NK-92 (cell line): Measurements from ENCODE around the gene RBM26.
"Not testable (repeated sequence)": the region's sequence is repeated elsewhere in the genome, so short reads cannot be mapped to it uniquely, and the experiment has no call there.

Experiments used
- DNase-seq: peaks from one replicate; lab custom pipeline; 2025; ENCODE audit not compliant: unreplicated experiment; lab: John Stamatoyannopoulos, UW

RBM26 gene

DNA sequence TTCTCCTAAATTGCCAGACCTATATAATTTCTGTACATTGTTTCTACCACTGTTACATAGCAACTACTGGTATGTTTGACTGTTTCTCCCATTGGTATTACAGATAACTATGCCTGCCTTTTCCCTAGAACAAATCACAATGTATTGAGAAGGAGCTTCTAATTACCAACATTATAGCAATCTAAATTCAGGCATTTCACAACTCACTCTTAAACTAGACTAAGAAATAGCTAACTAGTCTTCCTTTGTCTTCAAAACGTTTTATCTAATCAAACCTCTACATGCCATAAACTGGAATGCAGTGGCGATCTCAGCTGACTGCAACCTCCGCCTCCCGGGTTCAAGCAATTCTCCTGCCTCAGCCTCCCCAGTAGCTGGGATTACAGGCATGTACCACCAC lies 18.2 kb downstream of the RBM26 start:
- no peak for DNase-seq

DNA sequence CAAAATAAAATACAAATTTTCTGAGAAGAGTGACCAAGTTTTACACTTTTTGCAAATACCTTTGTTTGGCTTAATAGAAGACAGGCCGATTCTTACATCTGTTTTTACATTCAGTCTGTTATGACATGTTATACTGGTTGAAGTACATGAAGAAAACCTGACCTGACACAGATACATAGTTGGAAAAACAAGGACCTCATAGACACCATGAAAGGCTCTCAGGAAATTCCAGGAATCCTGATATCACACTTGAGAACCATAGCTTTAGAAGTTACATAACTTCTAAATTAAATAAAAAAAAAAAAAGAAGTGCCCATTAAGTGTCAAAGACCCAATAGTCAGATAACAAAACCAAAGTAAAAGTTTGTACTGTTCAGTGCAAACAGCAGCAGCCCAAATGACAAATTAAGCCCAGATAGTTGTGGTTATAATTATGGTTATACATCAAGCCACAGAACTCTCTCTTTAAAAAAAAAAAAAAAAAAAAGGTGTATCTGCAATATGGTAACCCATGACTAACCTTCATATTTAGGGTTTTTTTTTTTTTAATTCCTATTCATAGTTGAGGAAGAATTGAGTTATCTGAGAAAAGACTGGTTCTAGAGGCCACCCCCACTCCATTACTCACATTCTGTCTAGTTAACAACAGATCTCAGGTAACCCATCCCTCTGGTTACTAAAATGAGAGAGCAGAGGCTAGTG lies 19.8 kb downstream of the RBM26 start:
- no peak for DNase-seq

DNA sequence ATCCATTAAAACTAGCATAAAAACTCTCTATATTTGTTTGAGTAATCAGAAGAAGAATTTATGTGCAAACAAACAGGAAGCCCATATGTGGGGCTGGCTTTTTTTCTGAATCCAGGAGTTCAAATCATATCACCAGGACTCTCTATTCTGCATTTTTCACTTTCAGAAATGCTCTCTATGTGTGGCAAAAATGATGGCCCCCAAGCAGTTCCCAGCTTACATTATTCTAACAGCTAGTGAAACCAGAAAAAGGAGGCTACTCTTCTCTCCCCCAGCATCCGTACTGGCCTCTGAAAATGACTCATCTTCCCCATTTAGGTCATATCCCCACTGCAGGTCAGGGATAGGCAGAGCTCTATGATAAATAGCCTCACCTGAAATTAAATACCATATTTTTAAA lies 20.4 kb downstream of the RBM26 start:
- no peak for DNase-seq

DNA sequence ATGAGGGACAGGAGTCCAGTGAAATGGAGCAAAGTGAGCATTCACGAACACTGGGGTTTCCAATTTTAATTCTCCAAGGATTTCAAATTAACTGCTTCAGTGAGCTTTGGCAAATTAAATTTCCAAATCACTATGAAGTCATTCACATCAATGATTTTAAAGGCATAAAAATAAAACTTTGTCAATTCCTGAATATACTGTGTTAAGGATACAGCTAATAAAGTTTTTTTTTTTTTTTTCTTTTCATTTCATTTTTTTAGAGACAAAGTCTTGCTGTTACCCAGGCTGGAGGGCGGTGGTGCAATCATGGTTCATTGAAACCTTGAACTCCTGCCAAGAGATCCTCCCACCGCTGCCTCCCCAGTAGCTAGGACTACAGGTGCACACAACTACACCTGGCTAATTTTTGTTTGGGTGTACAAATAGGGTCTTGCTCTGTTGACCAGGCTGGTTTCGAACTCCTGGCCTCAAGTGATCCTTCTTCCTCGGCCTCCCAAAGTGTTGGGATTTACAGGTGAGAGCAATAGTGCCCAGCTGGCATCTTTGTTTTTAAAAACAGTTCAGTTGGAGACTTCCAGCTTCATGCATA lies 21.9 kb downstream of the RBM26 start:
- no peak for DNase-seq

DNA sequence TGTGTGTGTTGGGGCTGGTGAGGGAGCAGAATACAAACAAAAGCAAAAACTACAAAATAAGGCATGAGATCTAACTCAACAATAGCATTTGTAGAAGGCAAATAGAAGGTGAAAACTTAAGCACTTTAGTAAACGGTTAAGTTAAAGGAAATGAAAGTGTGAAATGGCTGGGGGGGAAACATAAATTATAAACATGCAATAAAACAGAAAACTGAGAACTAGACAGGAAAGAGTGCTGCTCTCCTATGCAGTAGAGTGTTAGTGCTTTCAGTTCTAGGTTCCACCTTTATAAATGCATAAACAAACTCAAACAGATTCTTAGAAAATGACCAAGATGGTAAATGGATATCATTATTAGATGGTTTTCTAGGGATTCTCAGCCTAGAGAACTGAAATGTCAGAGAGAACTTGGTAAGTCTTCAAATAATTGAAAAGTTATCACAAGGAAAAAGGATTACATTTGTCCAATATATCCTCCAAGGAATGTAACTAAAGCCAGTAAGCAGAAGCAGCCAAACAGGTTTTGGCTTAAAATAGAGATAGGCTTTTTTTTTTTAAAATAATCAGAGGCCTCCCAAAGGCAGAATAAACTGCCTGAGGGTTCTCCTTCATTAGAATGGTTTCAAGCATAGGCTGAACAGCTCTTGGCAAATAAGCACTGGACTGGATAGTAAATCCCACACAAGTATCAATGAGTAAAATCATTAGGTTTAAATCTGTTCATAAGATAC lies 23.3 kb downstream of the RBM26 start:
- no peak for DNase-seq

DNA sequence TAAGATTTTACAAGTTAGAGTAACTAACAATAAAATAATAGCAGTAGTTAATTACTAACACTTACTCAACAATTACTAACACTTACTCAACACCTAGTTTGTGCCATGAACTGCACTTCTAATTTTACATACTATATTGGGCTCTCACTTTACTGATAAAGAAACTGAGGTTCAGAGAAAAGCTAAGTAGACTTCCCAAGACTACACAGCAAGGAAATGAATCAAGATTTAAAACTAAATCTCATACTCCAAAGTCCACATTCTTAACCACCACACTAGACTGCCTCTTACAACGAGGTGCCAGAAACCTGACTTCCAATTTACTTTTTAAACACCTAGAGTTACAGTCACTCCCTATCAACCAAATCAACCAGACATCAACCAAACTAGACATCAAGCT lies 25.1 kb downstream of the RBM26 start:
- DNase-seq, result no peak

DNA sequence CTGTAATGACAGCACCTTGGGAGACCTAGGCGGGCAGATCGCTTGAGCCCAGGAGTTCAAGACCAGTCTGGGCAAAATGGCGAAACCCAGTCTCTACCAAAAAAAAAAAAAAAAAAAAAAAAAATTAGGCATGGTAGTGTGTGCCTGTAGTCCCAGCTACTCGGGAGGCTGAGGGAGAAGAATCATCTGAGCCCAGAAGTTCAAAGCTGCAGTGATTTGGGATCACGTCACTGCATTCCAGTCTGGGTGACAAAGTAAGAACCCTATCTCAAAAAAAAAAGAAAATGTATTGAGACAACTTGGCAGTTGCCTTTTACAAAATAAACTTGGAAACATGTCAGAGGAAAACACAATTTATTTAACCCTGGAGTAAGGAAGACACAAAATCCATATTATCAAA lies 26.8 kb downstream of the RBM26 start:
- no peak for DNase-seq

DNA sequence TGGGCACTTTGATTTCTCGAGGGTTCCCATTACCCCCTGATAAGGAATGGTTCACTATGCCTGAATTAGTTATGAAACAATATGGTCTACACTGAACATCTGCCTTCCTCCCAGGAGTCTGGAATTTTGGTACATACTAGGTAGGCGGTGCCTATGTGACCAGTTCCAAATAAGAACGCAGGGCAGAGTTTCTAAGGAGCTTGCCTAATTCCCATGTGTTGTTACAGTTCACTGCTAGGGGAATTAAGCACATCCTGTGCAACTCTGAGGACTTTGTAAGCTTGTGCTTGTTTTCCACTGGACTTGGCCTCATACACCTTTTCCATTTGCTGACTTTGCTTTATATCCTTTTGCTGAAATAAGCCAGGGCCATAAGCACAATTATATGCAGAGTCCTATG lies 29.2 kb downstream of the RBM26 start:
- no peak for DNase-seq

DNA sequence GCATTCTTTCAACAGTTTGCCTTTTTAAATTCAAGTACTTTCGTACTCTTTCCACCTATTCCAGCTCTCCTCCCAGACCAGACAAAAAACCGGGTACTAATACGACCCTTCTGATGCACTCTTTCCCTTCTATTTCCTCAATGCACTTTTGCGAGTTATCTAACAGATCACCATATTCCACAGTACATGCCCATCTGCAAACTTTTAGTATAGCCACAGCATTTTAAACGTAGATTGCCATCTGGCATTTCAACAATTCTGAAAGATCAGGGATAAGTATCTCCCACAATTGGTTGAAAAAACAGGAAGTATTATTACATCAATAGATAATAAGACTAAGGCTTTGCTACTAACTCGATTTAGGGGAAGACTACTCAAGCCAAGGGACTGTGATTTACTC lies 31.5 kb downstream of the RBM26 start:
- no peak for DNase-seq

DNA sequence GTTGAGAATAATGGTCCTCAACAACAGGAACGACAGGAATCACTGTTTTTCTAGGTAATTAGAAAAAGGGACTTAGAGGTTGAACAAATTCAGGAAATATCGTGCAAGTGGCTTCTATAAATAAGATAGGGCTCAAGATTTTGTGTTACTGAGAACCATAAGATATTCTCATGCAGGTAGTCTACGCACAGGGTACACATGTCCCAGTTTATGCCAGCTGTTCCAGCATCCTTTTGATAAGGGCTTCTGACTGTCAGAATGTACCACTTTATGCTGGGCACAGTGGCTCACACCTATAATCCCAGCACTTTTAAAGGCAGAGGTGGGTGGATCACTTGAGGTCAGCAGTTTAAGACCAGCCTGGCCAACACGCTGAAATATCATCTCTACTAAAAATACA lies 32.1 kb downstream of the RBM26 start:
- no peak for DNase-seq

DNA sequence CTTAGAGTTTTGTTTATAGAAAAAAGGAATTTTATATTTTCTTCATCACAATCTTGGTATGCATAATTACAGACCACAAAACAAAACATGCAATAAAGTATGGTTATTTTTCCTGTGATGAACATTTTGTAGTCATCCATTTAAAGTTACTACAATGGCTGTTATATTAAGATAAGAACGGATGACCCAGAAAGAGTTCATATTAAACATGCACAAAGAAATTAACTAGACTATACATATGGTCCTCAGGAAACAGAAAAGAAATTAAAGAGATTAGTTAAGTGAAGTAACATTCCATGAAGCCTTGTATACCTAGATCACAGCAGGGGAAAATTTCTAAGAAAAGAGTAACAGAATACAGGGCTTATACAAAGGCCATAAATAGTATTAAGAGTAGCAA lies 36.8 kb downstream of the RBM26 start:
- no peak for DNase-seq

DNA sequence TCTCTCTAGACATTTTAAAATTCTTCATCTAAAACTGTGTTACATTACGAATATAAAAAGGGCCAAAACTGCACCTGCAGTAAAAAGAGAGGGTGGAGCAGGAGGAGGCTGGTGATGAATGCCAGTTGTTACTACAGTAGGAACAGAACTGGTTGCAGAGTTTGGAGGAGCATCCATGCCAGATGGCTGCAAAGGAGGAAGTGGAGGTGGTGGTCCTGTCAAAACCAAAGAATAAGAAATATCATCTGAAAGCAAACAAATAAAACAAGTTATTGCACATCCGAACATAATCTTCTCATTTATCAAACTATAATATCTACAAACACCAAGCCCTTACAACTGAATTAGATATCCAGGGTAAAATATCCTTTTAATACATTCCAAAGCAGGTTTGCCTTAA lies 40.1 kb downstream of the RBM26 start:
- no peak for DNase-seq

DNA sequence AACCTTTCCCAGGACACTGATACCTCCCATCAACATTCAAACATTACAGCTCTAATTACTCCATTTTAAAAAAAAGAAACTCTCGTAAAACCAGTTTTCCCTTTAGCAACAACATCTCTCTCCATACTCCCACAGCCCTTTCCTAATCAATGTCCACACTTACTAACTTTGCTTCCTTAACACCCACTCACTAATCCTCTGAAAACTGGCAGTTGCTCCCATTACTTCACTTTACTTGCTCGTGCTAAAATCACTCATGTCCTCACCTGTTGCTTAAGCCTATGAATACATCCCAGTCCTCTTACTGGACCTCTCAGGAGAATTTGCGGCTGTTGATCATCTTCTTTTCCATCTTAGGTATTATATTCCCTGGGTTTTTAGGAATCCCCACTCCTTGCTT lies 44.8 kb downstream of the RBM26 start:
- no peak for DNase-seq

DNA sequence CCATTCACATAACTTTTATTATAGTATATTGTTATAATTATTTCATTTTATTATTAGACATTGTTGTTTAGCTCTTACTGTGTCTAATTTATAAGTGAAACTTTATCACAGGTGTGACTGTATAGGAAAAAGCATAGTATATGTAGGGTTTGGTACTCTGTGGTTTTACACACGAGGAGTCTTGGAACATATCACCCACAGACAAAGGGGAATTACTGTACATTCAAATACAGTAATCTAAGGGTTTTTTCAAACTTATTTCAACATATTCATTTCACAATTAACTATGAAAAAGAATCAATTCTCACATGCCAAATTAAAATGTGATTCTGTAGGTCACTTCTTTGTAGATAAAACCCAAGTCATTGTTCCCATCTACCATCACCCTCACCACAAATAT lies 46.0 kb downstream of the RBM26 start:
- no peak for DNase-seq

DNA sequence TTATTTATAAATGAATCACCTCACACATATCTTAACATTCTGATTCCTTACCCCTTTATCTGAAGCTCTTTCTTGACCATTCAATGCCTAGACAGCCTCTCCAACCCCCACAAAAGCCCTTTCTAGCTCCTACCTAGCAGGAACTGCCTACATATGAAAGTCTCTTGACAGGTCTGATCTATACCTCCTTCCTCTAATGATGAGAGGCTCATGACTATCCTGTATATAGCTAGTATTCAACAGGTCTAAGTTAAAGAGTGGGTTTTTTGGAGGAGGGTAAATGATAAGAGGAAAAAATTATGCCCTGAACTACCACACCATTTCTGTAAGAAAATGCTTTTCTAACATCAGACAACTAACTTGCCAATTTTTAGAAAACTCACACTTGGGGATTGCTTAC lies 47.0 kb downstream of the RBM26 start:
- no peak for DNase-seq

DNA sequence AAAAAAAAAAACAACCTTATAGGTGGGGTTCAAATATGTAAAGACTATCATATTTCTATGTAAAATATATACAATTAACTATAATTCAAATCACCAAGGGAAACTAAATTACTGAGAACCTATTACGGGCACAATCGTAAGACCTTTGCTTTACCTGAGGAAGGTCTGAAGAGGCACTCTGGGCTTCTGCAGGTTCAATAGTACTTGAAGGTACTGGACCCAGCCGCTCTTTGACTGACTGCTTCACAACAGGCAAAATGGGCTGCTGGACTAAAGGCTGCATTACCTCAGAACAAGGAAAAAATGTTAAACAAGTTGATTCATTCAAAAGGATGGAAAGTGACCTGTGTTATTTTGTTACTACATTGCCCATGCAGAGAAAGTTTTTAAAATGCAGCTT lies 51.8 kb downstream of the RBM26 start:
- no peak for DNase-seq

DNA sequence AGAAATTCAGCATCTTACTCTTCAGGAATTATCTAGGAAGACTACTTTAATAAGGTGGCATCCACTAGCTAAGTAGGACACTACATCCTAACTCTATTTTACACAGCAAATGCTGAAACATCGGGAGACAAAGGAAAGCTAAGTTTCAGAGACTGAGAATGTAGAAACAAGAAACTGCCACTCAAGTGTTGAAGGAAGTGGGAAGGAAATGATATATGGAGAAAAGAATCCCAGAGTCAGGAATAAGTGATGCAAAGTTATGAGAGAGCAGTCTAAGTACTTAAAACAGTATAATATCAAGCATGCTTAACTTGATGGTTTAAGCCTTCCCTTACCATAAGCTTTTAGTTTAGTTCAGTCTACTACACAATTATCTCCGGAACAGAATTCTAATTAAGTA lies 52.4 kb downstream of the RBM26 start:
- DNase-seq, result no peak

DNA sequence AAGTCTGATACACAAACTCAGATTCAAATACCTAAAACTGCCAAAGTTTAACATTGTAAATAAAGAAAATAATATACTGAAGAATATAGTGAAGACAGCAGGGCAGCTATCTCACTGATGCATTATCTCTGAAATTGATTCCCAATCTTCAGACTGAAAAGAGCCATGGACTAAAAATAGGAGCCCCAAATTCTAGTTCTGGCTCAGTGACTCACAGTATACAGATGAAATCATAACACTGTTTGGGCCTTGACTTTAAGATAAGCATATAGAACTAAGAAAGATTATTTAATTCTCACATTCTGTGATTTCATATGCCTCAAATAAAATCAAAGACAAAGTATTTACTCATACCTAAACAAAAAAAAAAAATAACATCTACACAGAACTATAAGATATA lies 53.9 kb downstream of the RBM26 start:
- no peak for DNase-seq

DNA sequence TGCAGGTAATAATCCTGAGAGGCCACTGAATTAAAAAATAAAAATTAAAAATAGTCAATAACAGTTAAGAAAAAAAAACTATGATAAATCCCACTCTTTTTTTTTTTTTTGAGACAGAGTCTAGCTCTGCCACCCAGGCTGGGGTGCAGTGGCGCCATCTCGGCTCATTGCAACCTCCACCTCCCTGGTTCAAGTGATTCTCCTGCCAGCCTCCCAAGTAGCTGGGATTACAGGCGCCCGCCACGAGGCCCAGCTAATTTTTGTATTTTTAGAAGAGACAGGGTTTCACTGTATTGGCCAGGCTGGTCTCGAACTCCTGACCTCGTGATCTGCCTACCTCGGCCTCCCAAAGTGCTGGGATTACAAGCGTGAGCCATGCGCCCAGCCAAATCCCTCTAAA lies 56.4 kb downstream of the RBM26 start:
- not testable (repeated sequence) for DNase-seq

DNA sequence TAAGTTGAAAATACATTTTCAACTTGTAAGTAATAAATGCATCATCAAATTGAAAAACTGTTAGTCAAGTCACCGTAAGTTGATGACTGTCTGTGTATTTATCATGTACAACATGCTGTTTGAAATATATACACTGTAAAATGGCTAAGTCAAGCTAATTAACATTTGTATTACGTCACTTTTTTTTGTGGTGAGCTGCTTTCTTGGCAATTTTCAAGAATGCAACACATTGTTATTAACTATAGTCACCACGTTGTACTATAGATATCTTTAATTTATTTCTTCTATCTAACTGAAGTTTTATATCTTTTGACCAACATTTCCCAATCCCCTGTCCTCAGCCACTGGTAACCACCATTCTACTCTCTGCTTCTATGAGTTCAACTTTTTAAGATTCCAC lies 57.0 kb downstream of the RBM26 start:
- no peak for DNase-seq

DNA sequence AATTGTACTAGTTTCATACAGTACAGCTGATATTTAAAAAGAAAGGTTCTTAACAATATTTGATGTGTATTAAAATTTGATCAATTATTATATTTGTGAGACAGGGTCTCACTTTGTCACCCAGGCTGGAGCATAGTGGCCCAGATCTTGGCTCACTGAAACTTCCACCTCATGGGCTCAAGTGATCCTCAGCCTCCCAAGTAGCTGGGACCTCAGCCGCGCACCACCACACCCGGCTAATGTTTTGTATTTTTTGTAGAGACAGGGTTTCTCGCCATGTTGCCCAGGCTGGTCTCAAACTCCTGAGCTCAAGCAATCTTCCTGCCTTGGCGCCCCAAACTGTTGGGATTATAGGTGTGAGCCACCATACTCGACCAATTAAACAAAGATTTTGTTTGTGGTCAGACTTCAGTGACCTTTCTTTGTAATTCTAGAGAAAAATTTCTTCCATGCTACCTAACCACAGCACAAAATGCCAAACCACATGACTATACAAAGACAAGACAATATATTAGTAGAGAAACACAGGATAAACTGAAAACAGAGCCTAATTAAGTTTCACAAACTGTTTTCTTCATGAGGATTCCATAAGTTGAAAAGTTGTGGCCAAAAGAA lies 59.6 kb downstream of the RBM26 start:
- no peak for DNase-seq

DNA sequence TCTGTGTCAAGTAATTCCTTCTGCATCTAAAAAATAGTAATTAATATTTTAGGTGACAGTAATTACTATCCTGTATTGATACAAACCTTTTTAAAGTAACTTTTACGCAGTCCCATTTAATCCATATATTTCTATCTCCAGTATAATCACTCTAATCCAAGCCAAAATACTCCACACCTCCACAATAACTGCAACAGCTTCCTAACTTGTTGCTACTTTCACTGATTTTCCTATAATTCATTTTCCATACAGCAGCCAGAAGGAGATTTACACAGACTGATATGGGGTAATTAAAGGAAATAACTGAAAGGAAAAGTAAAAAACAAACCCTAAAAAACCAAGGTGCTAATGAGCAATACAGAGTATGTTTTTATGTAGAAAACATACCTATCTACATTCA lies 64.9 kb downstream of the RBM26 start:
- no peak for DNase-seq
